GM18858 (cell line): ENCODE data around the gene ANKRD12.

Experiments
- ATAC-seq: cut with Tn5 transposase; IDR thresholded peaks from one replicate; pipeline ENCODE4 v1.9.1; 2021; ENCODE audit not compliant: unreplicated experiment

The ANKRD12 gene

DNA sequence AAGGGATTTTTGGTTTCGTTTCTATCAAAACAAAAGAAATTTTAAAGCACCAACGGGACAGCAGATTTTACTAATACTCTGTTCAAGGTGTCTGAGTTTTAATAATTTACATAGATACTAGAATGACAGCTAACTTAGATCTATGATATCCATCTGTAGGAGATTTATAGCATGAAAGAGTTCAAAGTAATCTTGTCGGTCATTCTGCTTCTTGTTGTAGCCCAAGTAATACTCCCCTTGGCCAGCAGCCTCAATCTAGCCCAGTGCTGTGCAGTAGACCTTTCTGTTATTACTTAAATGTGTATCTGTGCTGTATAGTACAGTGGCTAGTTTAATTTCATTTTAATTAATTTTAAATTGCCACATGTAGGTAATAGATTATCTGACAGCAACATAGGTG lies 44.7 kb downstream of the ANKRD12 start:
- ATAC-seq, result no peak

- ATAC-seq, result no peak
These were observed 46.3 kb downstream of the ANKRD12 start for GRCh38 chr18:9182852-9183399.

GRCh38 chr18:9184998-9185613 lies 48.5 kb downstream of the ANKRD12 start:
- ATAC-seq, result no peak

DNA sequence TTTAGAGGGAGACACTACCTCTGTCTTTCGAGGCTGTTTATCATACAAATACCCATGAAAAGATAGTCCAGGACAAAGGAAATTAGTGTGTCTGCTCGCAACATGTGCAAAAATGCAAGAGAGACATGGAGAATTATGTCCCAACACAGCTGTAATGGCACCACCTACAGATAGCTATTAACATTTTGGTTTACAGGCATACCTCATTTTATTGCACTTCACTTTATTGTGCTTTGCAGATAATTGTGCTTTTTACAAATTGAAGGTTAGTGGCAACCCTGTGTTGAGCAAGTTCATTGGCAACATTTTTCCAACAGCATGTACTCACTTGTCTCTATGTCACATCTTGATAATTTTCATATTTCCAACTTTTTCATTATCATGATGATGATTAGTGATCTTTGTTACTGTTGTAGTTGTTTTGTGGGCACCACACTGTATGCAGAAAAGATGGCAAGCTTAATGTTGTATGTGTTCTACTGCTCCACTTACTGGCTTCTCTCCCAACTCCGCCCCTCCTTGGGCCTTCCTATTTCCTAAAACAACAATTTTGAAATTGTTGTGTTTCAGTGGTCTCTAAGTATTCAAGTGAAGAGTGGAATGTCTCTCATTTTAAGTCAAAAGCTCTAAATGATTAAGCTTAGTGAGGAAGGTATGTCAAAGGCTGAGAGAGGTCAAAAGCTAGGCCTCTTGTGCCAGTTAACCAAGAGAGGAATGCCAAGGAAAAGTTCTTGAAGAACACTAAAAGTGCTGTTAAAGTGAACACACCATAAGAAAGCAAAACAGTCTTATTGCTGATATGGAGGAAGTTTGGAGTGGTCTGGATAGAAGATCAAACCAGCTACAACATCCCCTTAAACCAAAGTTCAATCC lies 52.0 kb downstream of the ANKRD12 start:
- no peak for ATAC-seq

GRCh38 chr18:9189491-9189890 lies 52.9 kb downstream of the ANKRD12 start:
- no peak for ATAC-seq

DNA sequence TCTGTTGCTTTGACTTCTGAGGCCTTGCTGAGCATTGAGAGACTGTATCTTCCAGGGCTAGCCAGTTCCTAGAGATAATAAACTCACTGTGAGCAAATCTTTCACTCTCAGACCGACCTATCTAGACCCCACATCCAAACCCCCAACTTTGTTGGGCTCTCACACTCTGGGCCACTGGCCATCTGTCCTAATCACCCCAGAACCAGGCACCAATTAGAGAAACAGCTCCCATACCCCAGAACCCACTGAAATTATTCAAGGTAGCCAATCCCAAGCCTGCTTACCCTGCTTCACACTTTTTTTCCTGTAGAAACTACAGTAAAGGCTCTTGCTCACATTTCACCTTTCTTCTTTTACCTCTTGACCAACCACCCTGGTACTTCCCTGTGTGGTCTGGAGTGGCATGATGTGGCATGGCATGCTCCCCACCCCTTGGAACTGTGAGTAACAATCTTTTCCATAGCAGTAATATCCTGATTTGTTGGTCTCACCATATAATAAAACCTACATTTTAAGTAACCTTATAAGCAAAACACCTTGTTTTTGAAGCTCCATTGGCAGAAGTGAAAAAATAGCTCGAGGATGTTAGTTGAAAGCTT lies 55.2 kb downstream of the ANKRD12 start:
- no peak for ATAC-seq

- no peak for ATAC-seq
These were observed 56.5 kb downstream of the ANKRD12 start for GRCh38 chr18:9193031-9193430.

DNA sequence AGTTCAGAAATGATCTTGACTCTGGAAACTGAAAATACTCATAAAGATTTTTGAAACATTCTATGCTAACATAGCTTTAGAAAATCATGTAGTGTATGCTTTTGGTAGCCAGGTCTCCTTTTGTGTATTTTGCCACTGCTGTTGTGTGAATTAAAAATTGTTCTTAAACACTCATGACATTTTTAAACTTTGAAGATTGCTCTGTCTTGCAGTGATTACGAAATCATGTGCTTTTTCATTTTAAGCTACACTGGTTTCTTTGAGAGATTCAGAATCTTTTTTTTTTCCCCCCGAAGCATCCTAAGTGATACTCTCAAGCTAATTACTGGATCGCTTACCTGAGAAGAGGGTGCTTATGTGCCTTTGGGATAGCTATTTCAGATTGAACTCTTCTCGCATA lies 60.0 kb downstream of the ANKRD12 start:
- no peak for ATAC-seq

GRCh38 chr18:9199681-9200080 lies 63.1 kb downstream of the ANKRD12 start:
- no peak for ATAC-seq

DNA sequence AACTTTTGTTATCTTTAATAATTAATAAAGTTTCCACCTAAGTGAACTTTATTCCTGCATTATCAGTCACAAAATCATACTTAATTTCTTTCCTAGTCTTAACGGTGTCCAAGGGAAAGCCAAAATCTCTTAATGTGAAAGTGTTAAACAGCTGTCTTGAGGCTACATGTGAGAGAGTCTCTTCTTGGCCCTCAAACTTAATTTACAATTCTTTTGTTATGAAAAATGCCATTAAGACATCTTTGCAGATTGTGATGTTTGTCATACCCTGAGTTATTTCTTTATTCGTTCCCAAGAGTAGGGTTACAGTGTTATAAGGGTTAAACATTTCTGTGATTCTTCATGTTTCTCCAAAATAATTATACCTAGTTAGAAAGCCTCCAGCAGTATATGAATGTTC lies 64.6 kb downstream of the ANKRD12 start:
- ATAC-seq, result no peak

DNA sequence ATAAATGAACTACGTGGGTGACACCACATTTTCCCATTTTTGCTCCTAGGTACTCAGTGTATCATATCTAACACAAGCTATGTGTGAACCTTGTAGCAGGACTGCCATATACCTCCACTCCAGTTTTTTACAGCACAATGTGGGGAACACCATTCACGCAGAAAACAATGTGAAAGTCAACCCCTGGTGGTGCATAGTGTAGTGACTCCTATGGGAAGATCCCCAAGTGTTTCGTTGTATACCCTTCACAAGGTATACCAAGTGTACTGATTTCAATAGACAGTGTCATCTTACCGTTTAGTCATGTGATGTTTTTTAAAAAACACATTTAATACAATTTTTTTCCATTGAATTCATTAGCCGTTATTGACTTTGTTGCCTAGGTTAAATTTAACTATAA lies 68.1 kb downstream of the ANKRD12 start:
- ATAC-seq, result no peak

GRCh38 chr18:9206421-9206820 lies 69.8 kb downstream of the ANKRD12 start:
- no peak for ATAC-seq

GRCh38 chr18:9209279-9209678 lies 72.7 kb downstream of the ANKRD12 start:
- no peak for ATAC-seq

GRCh38 chr18:9210966-9211365 lies 74.4 kb downstream of the ANKRD12 start:
- ATAC-seq, result no peak

GRCh38 chr18:9211955-9212354 lies 75.4 kb downstream of the ANKRD12 start:
- ATAC-seq, result no peak

GRCh38 chr18:9215221-9215933 lies 78.8 kb downstream of the ANKRD12 start:
- no peak for ATAC-seq

GRCh38 chr18:9216459-9216858 lies 79.9 kb downstream of the ANKRD12 start:
- no peak for ATAC-seq

DNA sequence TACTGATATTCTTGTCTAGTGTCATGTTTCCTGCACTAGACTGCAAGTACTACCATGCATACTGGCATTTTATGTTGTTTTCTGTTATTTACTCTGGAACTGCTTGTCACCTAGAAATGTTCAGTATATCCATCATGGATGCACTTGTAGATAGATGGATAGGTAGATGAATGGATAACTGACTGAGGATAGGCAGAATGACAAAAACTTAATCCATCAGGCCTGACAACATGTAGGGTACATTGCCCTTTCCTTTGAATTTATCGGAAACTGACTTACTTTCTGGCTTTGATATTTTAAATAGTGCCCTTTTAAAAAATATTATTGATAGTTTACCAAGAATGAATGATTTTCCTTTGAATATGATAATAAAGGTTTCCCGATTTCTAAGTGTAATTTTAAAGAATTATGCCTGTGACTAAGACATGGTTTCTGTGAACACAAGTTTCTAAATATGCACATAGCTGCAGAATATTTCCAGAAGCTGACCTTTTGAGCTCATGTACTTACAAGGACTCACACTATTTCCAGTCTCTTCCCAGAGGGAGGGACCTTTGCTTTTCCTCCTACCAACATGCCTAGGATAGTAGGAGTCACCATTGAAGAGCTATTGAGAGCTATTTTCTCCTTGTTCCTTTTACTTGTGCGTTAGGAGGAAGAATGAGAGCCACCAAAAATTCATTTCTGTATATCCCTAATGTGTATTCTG lies 81.3 kb downstream of the ANKRD12 start:
- no peak for ATAC-seq

GRCh38 chr18:9221040-9221439 lies 84.5 kb downstream of the ANKRD12 start:
- ATAC-seq, result no peak

DNA sequence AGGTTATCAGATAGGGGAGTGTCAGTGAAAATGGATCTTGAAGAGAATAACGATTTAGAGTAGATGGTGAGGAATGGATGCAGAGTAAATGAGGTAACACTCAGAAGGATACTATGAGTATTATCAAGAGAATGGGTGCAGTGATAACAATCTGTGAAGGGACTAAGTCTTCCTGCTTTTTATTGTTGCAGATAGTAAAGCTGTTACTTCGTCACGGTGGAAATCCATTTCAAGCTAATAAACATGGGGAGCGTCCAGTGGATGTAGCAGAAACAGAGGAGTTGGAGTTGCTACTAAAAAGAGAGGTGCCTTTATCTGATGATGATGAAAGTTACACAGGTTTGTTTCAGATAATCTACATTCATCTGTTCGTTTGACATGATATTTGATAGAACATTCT lies 85.1 kb downstream of the ANKRD12 start:
- ATAC-seq, result no peak

- ATAC-seq, result no peak
These were observed 86.8 kb downstream of the ANKRD12 start for GRCh38 chr18:9223356-9223755.
